IMR-90 (cell line): ENCODE data around the gene GABBR2. TPM values are rescaled to one million over a fixed set of nuclear protein-coding genes. Genes with fewer than 3 reads are reported as not detected.

Experiments used
- ATAC-seq: fragments of 200-7000 bp; cut with Tn5 transposase; 2 replicates; pipeline ENCODE4 v1.9.1; 2020; ENCODE audit warnings: low read depth, mild to moderate bottlenecking, moderate library complexity
- BruUV-seq: library from RNA; stranded (reverse); fragments of 400-500 nt; replicated peaks from 2 replicates; lab custom pipeline; 2021; lab: Mats Ljungman, UMichigan
- CTCF ChIA-PET: fragments of 300-600 bp; formaldehyde crosslinking; extraction: SDS; loops from one replicate; lab custom pipeline; 2021; ENCODE audit warnings: antibody characterized with exemption; lab: Yijun Ruan, JAX
- POLR2A ChIA-PET: fragments of 300-600 bp; sonication (Branson Sonifier 250); formaldehyde crosslinking; loops from one replicate; lab custom pipeline; 2022; ENCODE audit warnings: antibody characterized with exemption; ENCODE audit not compliant: unreplicated experiment; lab: Charles Lee
- DNase-seq: peaks from one replicate; pipeline ENCODE4 v3.0.0; 2013
- H2AFZ ChIP-seq: replicated peaks from 2 replicates; pipeline ENCODE3; 2013; ENCODE audit warnings: low read length, mild to moderate bottlenecking; ENCODE audit not compliant: poor library complexity
- H2AK5ac ChIP-seq: 2 replicates; pipeline ENCODE4 v1.6.1; 2013; ENCODE audit warnings: low read depth, low read length, inconsistent platforms
- H2AK9ac ChIP-seq: replicated peaks from 2 replicates; pipeline ENCODE3; 2013; ENCODE audit warnings: mild to moderate bottlenecking, low read depth, low read length, moderate library complexity; ENCODE audit not compliant: poor library complexity
- H2BK120ac ChIP-seq: 2 replicates; pipeline ENCODE4 v1.6.1; 2013; ENCODE audit warnings: low read depth, low read length, inconsistent platforms
- H2BK15ac ChIP-seq: 3 replicates; pipeline ENCODE4 v1.6.1; 2013; ENCODE audit warnings: low read depth, low read length, inconsistent platforms
- H2BK20ac ChIP-seq: 2 replicates; pipeline ENCODE4 v1.6.1; 2013; ENCODE audit warnings: low read depth, mild to moderate bottlenecking, inconsistent platforms, low read length, moderate library complexity
- H2BK5ac ChIP-seq: 2 replicates; pipeline ENCODE4 v1.6.1; 2013; ENCODE audit warnings: mild to moderate bottlenecking, low read depth, low read length, inconsistent platforms; ENCODE audit not compliant: poor library complexity, severe bottlenecking
- H3K14ac ChIP-seq: replicated peaks from 2 replicates; pipeline ENCODE4 v1.6.1; 2013; ENCODE audit warnings: low read depth, low read length, inconsistent platforms
- H3K18ac ChIP-seq: 2 replicates; pipeline ENCODE4 v1.6.1; 2013; ENCODE audit warnings: low read depth, low read length, control low read depth
- H3K23ac ChIP-seq: 2 replicates; pipeline ENCODE4 v1.6.1; 2013; ENCODE audit warnings: low read depth, low read length, inconsistent platforms
- H3K27ac ChIP-seq: 2 replicates; pipeline ENCODE4 v1.5.1; 2013; ENCODE audit warnings: mild to moderate bottlenecking, control low read depth, low read length; ENCODE audit not compliant: insufficient read depth
- H3K27me3 ChIP-seq: 2 replicates; pipeline ENCODE4 v1.6.1; 2013; ENCODE audit warnings: low read length; ENCODE audit not compliant: control insufficient read depth, insufficient read depth
- H3K36me3 ChIP-seq: 2 replicates; pipeline ENCODE4 v1.6.1; 2013; ENCODE audit warnings: low read length, mixed read lengths; ENCODE audit not compliant: control insufficient read depth, insufficient read depth
- H3K4ac ChIP-seq: 2 replicates; pipeline ENCODE4 v1.6.1; 2013; ENCODE audit warnings: low read depth, low read length, inconsistent platforms
- H3K4me1 ChIP-seq: 2 replicates; pipeline ENCODE4 v1.6.1; 2013; ENCODE audit warnings: low read length, mixed read lengths; ENCODE audit not compliant: control insufficient read depth, insufficient read depth
- H3K4me2 ChIP-seq: 2 replicates; pipeline ENCODE4 v1.6.1; 2013; ENCODE audit warnings: low read depth, mild to moderate bottlenecking, control low read depth, low read length, moderate library complexity
- H3K4me3 ChIP-seq: 2 replicates; pipeline ENCODE4 v1.5.1; 2013; ENCODE audit warnings: low read depth, mild to moderate bottlenecking, control low read depth, low read length, moderate library complexity; ENCODE audit not compliant: insufficient read depth
- H3K56ac ChIP-seq: 2 replicates; pipeline ENCODE4 v1.6.1; 2013; ENCODE audit warnings: low read length, inconsistent platforms; ENCODE audit not compliant: insufficient read depth; ENCODE audit errors: extremely low read depth
- H3K79me1 ChIP-seq, 2 experiments: 2 replicates each; pipeline ENCODE4 v1.6.1; 2013; ENCODE audit warnings: low read length in 2 of 2, inconsistent platforms in 1 of 2, low read depth in 1 of 2
- H3K9ac ChIP-seq: 2 replicates; pipeline ENCODE4 v1.6.1; 2013; ENCODE audit warnings: low read depth, low read length, control low read depth
- H3K9me1 ChIP-seq: 2 replicates; pipeline ENCODE4 v1.6.1; 2013; ENCODE audit warnings: low read length, inconsistent platforms; ENCODE audit not compliant: insufficient read depth
- H3K9me3 ChIP-seq: 2 replicates; pipeline ENCODE4 v1.6.1; 2013; ENCODE audit warnings: low read length; ENCODE audit not compliant: control insufficient read depth, insufficient read depth
- H4K20me1 ChIP-seq: 2 replicates; pipeline ENCODE4 v1.6.1; 2013; ENCODE audit warnings: low read length, inconsistent platforms; ENCODE audit not compliant: insufficient read depth
- H4K5ac ChIP-seq: 2 replicates; pipeline ENCODE4 v1.6.1; 2013; ENCODE audit warnings: mild to moderate bottlenecking, low read depth, low read length, control low read depth
- H4K8ac ChIP-seq, 2 experiments: 2 replicates each; pipeline ENCODE4 v1.6.1; 2013; ENCODE audit warnings: low read depth in 2 of 2, low read length in 2 of 2, control low read depth in 1 of 2, inconsistent platforms in 1 of 2
- H4K91ac ChIP-seq: 2 replicates; pipeline ENCODE4 v1.6.1; 2013; ENCODE audit warnings: low read depth, low read length, inconsistent platforms; ENCODE audit not compliant: insufficient read depth
- BHLHE40 ChIP-seq: fragments of 150-350 bp; IDR thresholded peaks from 2 replicates; pipeline ENCODE4 v1.6.1; 2016; ENCODE audit warnings: mild to moderate bottlenecking, low read depth, low read length
- CEBPB ChIP-seq: IDR thresholded peaks from 2 replicates; pipeline ENCODE4 v1.6.1; 2012; ENCODE audit warnings: low read depth, low read length, improper control_type of control experiment
- CHD1 ChIP-seq: IDR thresholded peaks from 2 replicates; pipeline ENCODE4 v1.6.1; 2012; ENCODE audit warnings: low read depth, low read length, improper control_type of control experiment
- FOS ChIP-seq: fragments of 150-350 bp; IDR thresholded peaks from 2 replicates; pipeline ENCODE4 v1.6.1; 2016; ENCODE audit warnings: low read depth, low read length
- MAFK ChIP-seq: IDR thresholded peaks from 2 replicates; pipeline ENCODE4 v1.6.1; 2012; ENCODE audit warnings: low read depth, low read length, improper control_type of control experiment
- MAZ ChIP-seq: IDR thresholded peaks from 2 replicates; pipeline ENCODE4 v1.6.1; 2012; ENCODE audit warnings: low read depth, mild to moderate bottlenecking, low read length, improper control_type of control experiment, moderate library complexity, borderline replicate concordance
- MXI1 ChIP-seq: IDR thresholded peaks from 2 replicates; pipeline ENCODE4 v1.6.1; 2012; ENCODE audit warnings: low read depth, mild to moderate bottlenecking, low read length, moderate library complexity, borderline replicate concordance
- NFE2L2 ChIP-seq: fragments of 150-350 bp; IDR thresholded peaks from 2 replicates; pipeline ENCODE4 v1.6.1; 2016; ENCODE audit warnings: low read depth, mild to moderate bottlenecking, low read length
- POLR2A ChIP-seq: IDR thresholded peaks from 2 replicates; pipeline ENCODE4 v1.6.1; 2012; ENCODE audit warnings: mild to moderate bottlenecking, low read depth, low read length
- RAD21 ChIP-seq: IDR thresholded peaks from 2 replicates; pipeline ENCODE4 v1.6.1; 2012; ENCODE audit warnings: low read length, improper control_type of control experiment
- RCOR1 ChIP-seq: IDR thresholded peaks from 2 replicates; pipeline ENCODE4 v1.6.1; 2012; ENCODE audit warnings: mild to moderate bottlenecking, low read length, improper control_type of control experiment; ENCODE audit not compliant: insufficient replicate concordance
- RFX5 ChIP-seq: IDR thresholded peaks from 2 replicates; pipeline ENCODE4 v1.8.0; 2012; ENCODE audit warnings: low read depth, mild to moderate bottlenecking, low read length, moderate library complexity
- SMC3 ChIP-seq: fragments of 150-350 bp; IDR thresholded peaks from 2 replicates; pipeline ENCODE4 v1.6.1; 2016; ENCODE audit warnings: low read depth, mild to moderate bottlenecking, antibody characterized with exemption, low read length, moderate library complexity
- WGBS, 2 experiments: methylation state at CpG; one replicate each; pipeline versions ENCODE4 v1.1.5 to v1.1.7; 2013; ENCODE audit warnings: missing lambda C conversion rate in 2 of 2; ENCODE audit not compliant: insufficient read length in 1 of 2; ENCODE audit errors: extremely low coverage in 2 of 2; 5-methylcytosine and 5-hydroxymethylcytosine counted together
- dilution Hi-C: fragments of 300-500 bp; cut with HindIII; formaldehyde crosslinking; loops from one replicate; pipeline ENCODE4 v1.14.3; 2018; ENCODE audit warnings: low sequenced_read_pairs; ENCODE audit not compliant: unreplicated experiment
- in situ Hi-C: fragments of 300-500 bp; cut with MboI; formaldehyde crosslinking; loops from 3 replicates; pipeline ENCODE4 v1.14.3; 2019; ENCODE audit warnings: low sequenced_read_pairs, inconsistent platforms, mixed read lengths
- intact Hi-C: fragments of 100-400 bp; cut with micrococcal nuclease; formaldehyde crosslinking; loops from 2 replicates; pipeline ENCODE4 v1.10.0; 2022
- polyA plus RNA-seq, 3 experiments: library from polyadenylated mRNA; depleted of rRNA; stranded (reverse); fragments of >200 nt; gene quantifications; 2 replicates each; pipeline ENCODE4 v1.2.3, GENCODE V29; 2012; ENCODE audit warnings: low replicate concordance in 1 of 3
- total RNA-seq: library from RNA; depleted of rRNA; stranded (reverse); fragments of >200 nt; gene quantifications from 2 replicates; pipeline ENCODE4 v1.2.3, GENCODE V29; 2012
- TF ChIP-seq, protein P1 (sequence below): conservative IDR thresholded peaks from 2 replicates; pipeline ENCODE4 v1.5.1; 2012; ENCODE audit warnings: mild to moderate bottlenecking, low read depth, low read length, improper control_type of control experiment
- TF ChIP-seq, protein P2 (sequence below): fragments of 150-350 bp; IDR thresholded peaks from 2 replicates; pipeline ENCODE4 v1.6.1; 2016; ENCODE audit warnings: low read depth, mild to moderate bottlenecking, low read length, moderate library complexity, borderline replicate concordance
- TF ChIP-seq, protein P3 (sequence below): fragments of 150-350 bp; IDR thresholded peaks from 2 replicates; pipeline ENCODE4 v1.6.1; 2017; ENCODE audit warnings: mild to moderate bottlenecking, antibody characterized with exemption, low read length, low read depth

GABBR2 gene
- total and polyA plus RNA-seq, 2 of the 4 experiments (the other 2 are of a cell fraction), result 14.2 to 20.3 TPM

DNA sequence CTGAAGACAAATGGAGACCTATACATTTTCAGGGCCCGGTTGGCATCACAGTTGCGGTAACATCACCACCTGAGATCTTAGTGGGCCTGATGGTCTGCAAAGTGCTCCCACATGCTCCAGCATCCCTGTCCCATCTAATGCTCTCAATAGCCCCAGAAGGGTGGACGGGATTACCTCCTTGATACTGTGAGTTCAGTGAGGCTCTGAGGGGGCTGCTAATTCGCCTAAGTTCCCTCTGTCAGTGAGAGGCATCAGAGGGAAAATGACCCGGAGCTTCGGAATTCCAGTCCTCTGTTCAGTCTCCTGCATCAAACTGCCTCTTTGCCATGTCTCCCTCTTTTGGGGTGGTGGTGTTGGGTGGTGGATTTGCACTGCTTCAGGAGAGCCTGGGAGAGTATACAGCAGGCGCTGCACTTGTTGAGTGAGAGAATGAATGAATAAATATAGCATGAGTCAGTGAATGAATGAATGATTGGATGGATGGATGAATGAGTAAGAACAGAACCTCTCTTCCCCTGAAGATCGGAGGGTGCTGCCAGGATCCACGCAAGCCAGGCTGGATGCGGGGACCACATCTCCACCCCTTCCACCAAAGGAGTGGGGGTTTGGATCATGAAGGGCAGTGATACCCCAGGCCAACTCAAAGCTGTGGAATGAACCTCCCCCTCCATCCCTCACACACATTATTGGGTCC, 141.0 kb downstream of the GABBR2 start:
- intact Hi-C loops, result no loop called here
- H3K9me3 ChIP-seq, result no peaks in the 10 kb centered on the region
- H3K27me3 ChIP-seq, result no peaks in the 10 kb centered on the region; the same call in 1 of the 2 replicates
- TF ChIP-seq BHLHE40 (no peak), CEBPB (no peak), NFE2L2 (no peak), POLR2A (no peak), RAD21 (no peak), MAZ (no peak), MXI1 (no peak), CHD1 (no peak), SMC3 (no peak), RCOR1 (no peak), RFX5 (no peak), FOS (no peak), MAFK (no peak)
- TF ChIP-seq, protein P1, sequence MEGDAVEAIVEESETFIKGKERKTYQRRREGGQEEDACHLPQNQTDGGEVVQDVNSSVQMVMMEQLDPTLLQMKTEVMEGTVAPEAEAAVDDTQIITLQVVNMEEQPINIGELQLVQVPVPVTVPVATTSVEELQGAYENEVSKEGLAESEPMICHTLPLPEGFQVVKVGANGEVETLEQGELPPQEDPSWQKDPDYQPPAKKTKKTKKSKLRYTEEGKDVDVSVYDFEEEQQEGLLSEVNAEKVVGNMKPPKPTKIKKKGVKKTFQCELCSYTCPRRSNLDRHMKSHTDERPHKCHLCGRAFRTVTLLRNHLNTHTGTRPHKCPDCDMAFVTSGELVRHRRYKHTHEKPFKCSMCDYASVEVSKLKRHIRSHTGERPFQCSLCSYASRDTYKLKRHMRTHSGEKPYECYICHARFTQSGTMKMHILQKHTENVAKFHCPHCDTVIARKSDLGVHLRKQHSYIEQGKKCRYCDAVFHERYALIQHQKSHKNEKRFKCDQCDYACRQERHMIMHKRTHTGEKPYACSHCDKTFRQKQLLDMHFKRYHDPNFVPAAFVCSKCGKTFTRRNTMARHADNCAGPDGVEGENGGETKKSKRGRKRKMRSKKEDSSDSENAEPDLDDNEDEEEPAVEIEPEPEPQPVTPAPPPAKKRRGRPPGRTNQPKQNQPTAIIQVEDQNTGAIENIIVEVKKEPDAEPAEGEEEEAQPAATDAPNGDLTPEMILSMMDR, result no peak
- TF ChIP-seq, protein P2, sequence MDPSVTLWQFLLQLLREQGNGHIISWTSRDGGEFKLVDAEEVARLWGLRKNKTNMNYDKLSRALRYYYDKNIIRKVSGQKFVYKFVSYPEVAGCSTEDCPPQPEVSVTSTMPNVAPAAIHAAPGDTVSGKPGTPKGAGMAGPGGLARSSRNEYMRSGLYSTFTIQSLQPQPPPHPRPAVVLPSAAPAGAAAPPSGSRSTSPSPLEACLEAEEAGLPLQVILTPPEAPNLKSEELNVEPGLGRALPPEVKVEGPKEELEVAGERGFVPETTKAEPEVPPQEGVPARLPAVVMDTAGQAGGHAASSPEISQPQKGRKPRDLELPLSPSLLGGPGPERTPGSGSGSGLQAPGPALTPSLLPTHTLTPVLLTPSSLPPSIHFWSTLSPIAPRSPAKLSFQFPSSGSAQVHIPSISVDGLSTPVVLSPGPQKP, result no peak
- TF ChIP-seq, protein P3, sequence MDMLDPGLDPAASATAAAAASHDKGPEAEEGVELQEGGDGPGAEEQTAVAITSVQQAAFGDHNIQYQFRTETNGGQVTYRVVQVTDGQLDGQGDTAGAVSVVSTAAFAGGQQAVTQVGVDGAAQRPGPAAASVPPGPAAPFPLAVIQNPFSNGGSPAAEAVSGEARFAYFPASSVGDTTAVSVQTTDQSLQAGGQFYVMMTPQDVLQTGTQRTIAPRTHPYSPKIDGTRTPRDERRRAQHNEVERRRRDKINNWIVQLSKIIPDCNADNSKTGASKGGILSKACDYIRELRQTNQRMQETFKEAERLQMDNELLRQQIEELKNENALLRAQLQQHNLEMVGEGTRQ, result no peak
- H3K18ac ChIP-seq, result no peak overlapping the region
- no peak overlapping the region for H4K91ac ChIP-seq
- peaks cover 6 to 17% of the 10 kb centered on the region in 2 experiments; a peak in 1 of 4 replicates for H3K79me1 ChIP-seq
- CTCF ChIA-PET, result no interaction called here
- no peak overlapping the region for H3K4me3 ChIP-seq
- H2BK5ac ChIP-seq, result no peak overlapping the region
- H3K23ac ChIP-seq, result no peak overlapping the region
- no peak overlapping the region for H2AK5ac ChIP-seq
- no peak overlapping the region for H3K14ac ChIP-seq
- in situ Hi-C loops, result no loop called here
- no peak overlapping the region for H3K56ac ChIP-seq
- H4K5ac ChIP-seq, result no peak overlapping the region
- H3K4me2 ChIP-seq, result no peak overlapping the region
- no peak overlapping the region for H4K8ac ChIP-seq
- WGBS, 2 experiments, result no CpG with 5 or more reads among the region's 10 CpGs
- BruUV-seq, result no TSS peak
- no peak for DNase-seq
- no peak overlapping the region for H2BK120ac ChIP-seq
- dilution Hi-C loops, result no loop called here
- no peak overlapping the region for H3K4ac ChIP-seq
- H4K20me1 ChIP-seq, result no peaks in the 10 kb centered on the region
- peaks cover 3% of the 10 kb centered on the region; the same call in 1 of the 2 replicates for H3K9me1 ChIP-seq
- ATAC-seq, result no peak
- no peak overlapping the region for H2AFZ ChIP-seq
- no peak overlapping the region for H3K9ac ChIP-seq
- no peak overlapping the region for H2BK20ac ChIP-seq
- H2BK15ac ChIP-seq, result no peak overlapping the region
- peaks cover 2% of the 10 kb centered on the region for H3K4me1 ChIP-seq
- POLR2A ChIA-PET, result no interaction called here
- H3K36me3 ChIP-seq, result no peaks in the 10 kb centered on the region
- no peak overlapping the region for H2AK9ac ChIP-seq
- no peak overlapping the region for H3K27ac ChIP-seq
